Tibial nerve (tissue), 4 donors: ENCODE data around the gene CCDC7. TPM values are rescaled to one million over a fixed set of nuclear protein-coding genes. Genes with fewer than 3 reads are reported as not detected.

ENCODE experiments used
- DNase-seq, 2 donors: peaks; one replicate each; pipeline ENCODE4 v3.0.0-alpha.2; 2019; ENCODE audit warnings: low spot score in 2 of 2
- H3K27ac ChIP-seq, 4 donors: fragments of 200-600 bp; sonication (generic) in 3 of 4; one replicate each; pipeline ENCODE4 v1.5.1; 2017 to 2019; ENCODE audit warnings: mild to moderate bottlenecking in 1 of 4
- H3K27me3 ChIP-seq, 2 donors: fragments of 200-600 bp; sonication (generic) in 1 of 2; one replicate each; pipeline versions ENCODE4 v1.5.1 to v1.6.0; 2017 to 2019
- H3K36me3 ChIP-seq, 3 donors: fragments of 200-600 bp; sonication (generic); one replicate each; pipeline ENCODE4 v1.5.1; 2018 to 2019
- H3K4me1 ChIP-seq, 4 donors: fragments of 200-600 bp; sonication (generic) in 3 of 4; one replicate each; pipeline ENCODE4 v1.5.1; 2017 to 2019
- H3K4me3 ChIP-seq, 4 donors: fragments of 200-600 bp; sonication (generic) in 3 of 4; one replicate each; pipeline ENCODE4 v1.5.1; 2017 to 2019; ENCODE audit warnings: mild to moderate bottlenecking in 1 of 4, moderate library complexity in 1 of 4
- H3K9me3 ChIP-seq, 4 donors: fragments of 200-600 bp; sonication (generic) in 3 of 4; one replicate each; pipeline ENCODE4 v1.5.1; 2017 to 2019
- EP300 ChIP-seq, 2 donors: sonication (generic); formaldehyde crosslinking; IDR thresholded peaks; one replicate each; pipeline ENCODE4 v1.6.1; 2017; ENCODE audit warnings: antibody characterized with exemption in 2 of 2, mild to moderate bottlenecking in 1 of 2
- POLR2A ChIP-seq, 2 donors: fragments of 450-650 bp; IDR thresholded peaks; one replicate each; pipeline ENCODE4 v1.6.1; 2017; ENCODE audit warnings: antibody characterized with exemption in 2 of 2, mild to moderate bottlenecking in 2 of 2, moderate library complexity in 2 of 2
- WGBS, 2 donors: methylation state at CpG; one replicate each; pipeline ENCODE4 v1.1.5; 2018; 5-methylcytosine and 5-hydroxymethylcytosine counted together
- total RNA-seq, 4 donors: library from RNA; depleted of rRNA; stranded (reverse); fragments of >200 nt; gene quantifications; one replicate each; pipeline ENCODE4 v1.1.0, GENCODE V29; 2016
- TF ChIP-seq, protein P1 (sequence below), 5 experiments: fragments of 200-600 bp in 3 of 5; fragments of 450-650 bp in 2 of 5; sonication (generic) in 3 of 5; IDR thresholded peaks; one replicate each; pipeline ENCODE4 v1.5.1; 2016 to 2019; ENCODE audit warnings: antibody characterized with exemption in 5 of 5, mild to moderate bottlenecking in 3 of 5, moderate library complexity in 2 of 5

The CCDC7 gene
- total RNA-seq, 4 donors from 2014 or later: 20.7 to 97.0 (median 45.6) TPM

DNA sequence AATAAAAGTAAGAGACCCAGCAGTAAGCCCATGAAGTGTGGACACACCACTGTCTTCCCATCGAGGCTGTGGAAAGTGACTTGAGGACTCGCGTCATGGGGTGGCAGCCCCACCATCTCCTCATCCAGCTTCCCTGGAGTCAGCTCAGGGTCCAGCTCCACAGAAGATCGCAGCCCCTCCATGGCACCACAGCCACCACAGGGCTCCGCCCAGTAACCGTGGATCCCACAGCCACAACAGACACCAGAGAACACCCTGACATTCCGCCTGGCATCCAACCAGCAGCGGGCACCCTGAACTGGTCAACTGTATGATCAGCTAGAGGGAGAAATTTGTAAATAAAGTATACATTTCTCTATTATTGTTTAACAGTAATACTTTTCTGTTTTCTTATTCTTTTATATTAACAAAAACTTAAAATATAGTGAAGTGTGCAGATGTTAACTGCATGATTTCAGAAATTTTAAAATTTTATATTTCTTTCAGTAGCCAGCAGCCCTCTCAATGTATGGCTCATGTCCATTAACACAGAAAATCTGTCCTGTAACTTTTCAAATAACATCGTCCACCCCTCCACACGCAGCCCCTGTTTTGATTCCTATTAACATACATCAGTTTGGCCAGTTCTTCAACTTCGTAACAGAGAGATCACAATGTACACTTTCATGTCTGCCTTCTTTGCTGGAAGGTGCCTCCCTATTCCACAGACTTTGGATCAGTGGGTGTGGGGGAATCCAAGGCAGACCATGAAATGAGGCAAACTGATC lies 442.4 kb downstream of the CCDC7 start:
- H3K27me3 ChIP-seq: no peaks in the 10 kb centered on the region
- 91 to 92% methylated on average over 11 of the region's 11 CpGs for WGBS, 2 donors
- no peaks in the 10 kb centered on the region for H3K9me3 ChIP-seq
- no peak for TF ChIP-seq POLR2A (IDR thresholded peaks at IDR 0.05)
- TF ChIP-seq, protein P1, sequence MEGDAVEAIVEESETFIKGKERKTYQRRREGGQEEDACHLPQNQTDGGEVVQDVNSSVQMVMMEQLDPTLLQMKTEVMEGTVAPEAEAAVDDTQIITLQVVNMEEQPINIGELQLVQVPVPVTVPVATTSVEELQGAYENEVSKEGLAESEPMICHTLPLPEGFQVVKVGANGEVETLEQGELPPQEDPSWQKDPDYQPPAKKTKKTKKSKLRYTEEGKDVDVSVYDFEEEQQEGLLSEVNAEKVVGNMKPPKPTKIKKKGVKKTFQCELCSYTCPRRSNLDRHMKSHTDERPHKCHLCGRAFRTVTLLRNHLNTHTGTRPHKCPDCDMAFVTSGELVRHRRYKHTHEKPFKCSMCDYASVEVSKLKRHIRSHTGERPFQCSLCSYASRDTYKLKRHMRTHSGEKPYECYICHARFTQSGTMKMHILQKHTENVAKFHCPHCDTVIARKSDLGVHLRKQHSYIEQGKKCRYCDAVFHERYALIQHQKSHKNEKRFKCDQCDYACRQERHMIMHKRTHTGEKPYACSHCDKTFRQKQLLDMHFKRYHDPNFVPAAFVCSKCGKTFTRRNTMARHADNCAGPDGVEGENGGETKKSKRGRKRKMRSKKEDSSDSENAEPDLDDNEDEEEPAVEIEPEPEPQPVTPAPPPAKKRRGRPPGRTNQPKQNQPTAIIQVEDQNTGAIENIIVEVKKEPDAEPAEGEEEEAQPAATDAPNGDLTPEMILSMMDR (IDR thresholded peaks at IDR 0.05): no peak
- TF ChIP-seq EP300 (IDR thresholded peaks at IDR 0.05): no peak
- H3K4me1 ChIP-seq: no peaks in the 10 kb centered on the region
- H3K27ac ChIP-seq: no peak overlapping the region
- no peak overlapping the region for H3K4me3 ChIP-seq
- no peaks in the 10 kb centered on the region for H3K36me3 ChIP-seq
- DNase-seq: no peak

DNA sequence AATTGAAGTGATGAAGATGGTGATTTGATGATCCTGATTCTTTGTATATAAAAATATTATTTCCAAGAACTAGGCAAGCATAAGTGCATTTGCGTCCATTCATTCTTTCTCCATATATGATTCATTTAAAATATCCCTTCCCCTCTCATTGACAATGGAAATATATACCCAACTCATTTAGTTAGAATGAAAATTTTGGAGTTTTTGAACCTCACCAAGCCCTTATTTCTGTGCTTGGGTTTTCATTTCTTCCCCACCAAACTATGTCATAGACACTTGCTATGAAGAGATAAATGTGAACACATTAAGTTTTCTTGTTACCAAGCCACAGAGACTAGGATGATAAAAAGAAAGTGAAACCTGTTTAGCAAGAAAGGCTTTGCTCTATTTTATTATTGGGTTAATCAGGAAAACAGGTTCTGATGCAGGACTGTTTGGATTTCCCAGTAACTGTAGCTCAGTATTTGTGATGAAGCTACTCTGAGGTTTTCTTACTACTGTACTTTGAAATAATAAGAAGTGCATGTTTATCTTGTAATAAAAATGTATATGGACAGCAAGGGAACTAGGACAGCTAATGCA lies 443.8 kb downstream of the CCDC7 start:
- Histone ChIP-seq H3K9me3 (no peaks in the 10 kb centered on the region), H3K27ac (no peak overlapping the region), H3K36me3 (no peaks in the 10 kb centered on the region), H3K4me1 (no peaks in the 10 kb centered on the region), H3K4me3 (no peak overlapping the region), H3K27me3 (no peaks in the 10 kb centered on the region)
- DNase-seq: no peak
- 97 to 98% methylated on average over 1 of the region's 1 CpG for WGBS, 2 donors
- TF ChIP-seq, protein P1 (IDR thresholded peaks at IDR 0.05): no peak
- TF ChIP-seq EP300 (IDR thresholded peaks at IDR 0.05) (no peak), POLR2A (IDR thresholded peaks at IDR 0.05) (no peak)

DNA sequence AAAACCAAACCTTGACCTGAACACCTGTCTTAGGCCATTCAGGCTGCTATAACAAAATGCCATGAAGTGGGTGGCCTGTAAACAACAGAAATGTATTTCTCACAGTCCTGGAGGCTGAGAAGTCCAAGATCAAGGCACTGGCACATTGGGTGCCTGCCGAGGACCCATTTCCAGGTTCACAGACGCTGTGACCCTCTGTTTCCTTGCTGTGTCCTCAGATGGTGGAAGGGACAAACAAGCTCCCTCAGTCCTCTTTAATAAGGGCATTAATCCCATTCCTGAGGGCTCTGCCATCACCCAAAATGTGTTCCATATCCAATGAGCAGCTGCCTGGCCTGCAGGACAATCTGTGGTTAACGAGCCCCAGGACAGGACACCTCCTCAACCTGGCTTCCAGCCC lies 444.5 kb downstream of the CCDC7 start:
- no peaks in the 10 kb centered on the region for H3K27me3 ChIP-seq
- no peaks in the 10 kb centered on the region for H3K4me1 ChIP-seq
- no peak overlapping the region for H3K4me3 ChIP-seq
- no peak overlapping the region for H3K27ac ChIP-seq
- WGBS, 2 donors: 76 to 85% methylated on average over 3 of the region's 3 CpGs
- no peaks in the 10 kb centered on the region for H3K9me3 ChIP-seq
- TF ChIP-seq, protein P1 (IDR thresholded peaks at IDR 0.05): no peak
- TF ChIP-seq EP300 (IDR thresholded peaks at IDR 0.05) (no peak), POLR2A (IDR thresholded peaks at IDR 0.05) (no peak)
- H3K36me3 ChIP-seq: peaks cover 0 to 2% (median 0%) of the 10 kb centered on the region in 3 donors
- DNase-seq: no peak

DNA sequence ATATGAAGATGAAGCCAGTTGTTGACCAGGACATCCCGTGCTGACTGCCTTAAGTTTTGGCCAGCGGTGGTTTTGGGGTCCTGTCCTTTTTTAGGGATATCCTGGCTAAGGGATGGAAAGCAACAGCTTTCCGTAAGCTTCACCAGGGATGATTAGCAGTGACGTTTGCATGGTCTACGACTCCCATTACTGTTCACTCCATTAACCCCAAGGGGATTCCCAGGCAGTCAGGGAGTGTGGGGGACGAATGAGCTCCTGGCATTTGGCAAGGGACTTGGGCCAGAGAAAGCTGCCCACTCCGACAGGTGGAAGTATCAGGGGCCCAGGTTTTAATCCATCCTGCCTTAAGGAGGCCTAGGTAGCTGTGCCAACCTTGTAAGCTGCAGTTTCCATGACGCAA lies 445.3 kb downstream of the CCDC7 start:
- TF ChIP-seq, protein P1 (IDR thresholded peaks at IDR 0.05): no peak
- no peak for TF ChIP-seq POLR2A (IDR thresholded peaks at IDR 0.05)
- no peak for TF ChIP-seq EP300 (IDR thresholded peaks at IDR 0.05)
- no peak overlapping the region for H3K4me3 ChIP-seq
- H3K36me3 ChIP-seq: peaks cover 0 to 9% (median 0%) of the 10 kb centered on the region in 3 donors
- no peak for DNase-seq
- no peak overlapping the region for H3K27ac ChIP-seq
- no peaks in the 10 kb centered on the region for H3K4me1 ChIP-seq
- no peaks in the 10 kb centered on the region for H3K27me3 ChIP-seq
- H3K9me3 ChIP-seq: no peaks in the 10 kb centered on the region
- WGBS, 2 donors: 79 to 85% methylated on average over 8 of the region's 8 CpGs

DNA sequence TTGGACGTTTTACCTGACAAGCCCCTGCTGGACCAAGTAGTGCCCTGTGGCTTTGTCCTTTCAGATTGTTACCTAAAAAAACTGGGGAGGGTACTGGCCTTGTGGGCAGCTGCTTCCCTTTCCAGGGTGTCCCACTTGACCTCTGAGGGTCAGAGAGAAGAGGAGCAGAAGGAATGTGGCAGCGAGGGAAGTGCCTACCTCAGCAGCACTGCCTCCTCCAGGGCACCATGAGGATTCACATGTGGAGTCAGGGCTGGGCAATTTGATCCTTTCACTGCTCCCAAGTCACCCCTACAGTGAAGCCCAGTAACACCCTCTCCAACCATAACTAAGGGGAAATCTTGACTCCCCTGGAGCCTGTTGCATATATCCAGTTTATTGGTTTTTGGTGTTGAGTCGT lies 447.5 kb downstream of the CCDC7 start:
- Histone ChIP-seq H3K4me1 (no peaks in the 10 kb centered on the region), H3K27ac (no peak overlapping the region), H3K27me3 (no peaks in the 10 kb centered on the region), H3K9me3 (no peaks in the 10 kb centered on the region), H3K4me3 (no peak overlapping the region), H3K36me3 (peaks cover 0 to 30% (median 0%) of the 10 kb centered on the region in 3 donors)
- TF ChIP-seq, protein P1 (IDR thresholded peaks at IDR 0.05): no peak
- TF ChIP-seq POLR2A (IDR thresholded peaks at IDR 0.05): no peak
- no peak for TF ChIP-seq EP300 (IDR thresholded peaks at IDR 0.05)
- 53 to 68% methylated on average over 3 of the region's 3 CpGs for WGBS, 2 donors
- DNase-seq: no peak
